HG03469 (cell line): ENCODE data around the gene FBXL7.

ENCODE experiments used
- ATAC-seq: cut with Tn5 transposase; IDR thresholded peaks from one replicate; pipeline ENCODE4 v1.9.1; 2021; ENCODE audit warnings: mild to moderate bottlenecking, moderate library complexity, moderate number of reproducible peaks; ENCODE audit not compliant: unreplicated experiment

The FBXL7 gene

GRCh38 chr5:15610216-15610615 lies 110.2 kb downstream of the FBXL7 start:
- ATAC-seq, result no peak

- ATAC-seq, result no peak
These were observed 111.0 kb downstream of the FBXL7 start for GRCh38 chr5:15611008-15611407.

GRCh38 chr5:15612915-15613635 lies 113.1 kb downstream of the FBXL7 start:
- no peak for ATAC-seq

GRCh38 chr5:15614679-15615078 lies 114.7 kb downstream of the FBXL7 start:
- no peak for ATAC-seq

GRCh38 chr5:15615859-15616258 lies 115.9 kb downstream of the FBXL7 start:
- ATAC-seq, result no peak

- no peak for ATAC-seq
These were observed 119.0 kb downstream of the FBXL7 start for GRCh38 chr5:15618938-15619337.

- no peak for ATAC-seq
These were observed 120.5 kb downstream of the FBXL7 start for GRCh38 chr5:15620501-15620900.

- ATAC-seq, result no peak
These were observed 121.1 kb downstream of the FBXL7 start for GRCh38 chr5:15621094-15621493.

GRCh38 chr5:15623794-15624193 lies 123.8 kb downstream of the FBXL7 start:
- no peak for ATAC-seq

GRCh38 chr5:15627109-15627508 lies 127.1 kb downstream of the FBXL7 start:
- ATAC-seq, result no peak

- no peak for ATAC-seq
These were observed 127.7 kb downstream of the FBXL7 start for GRCh38 chr5:15627647-15628046.

GRCh38 chr5:15630441-15630840 lies 130.5 kb downstream of the FBXL7 start:
- no peak for ATAC-seq

- ATAC-seq, result no peak
These were observed 134.8 kb downstream of the FBXL7 start for GRCh38 chr5:15634591-15635288.

GRCh38 chr5:15635289-15635616 lies 135.3 kb downstream of the FBXL7 start:
- ATAC-seq, result no peak

- no peak for ATAC-seq
These were observed 137.4 kb downstream of the FBXL7 start for GRCh38 chr5:15637345-15637744.

GRCh38 chr5:15637886-15638285 lies 137.9 kb downstream of the FBXL7 start:
- no peak for ATAC-seq

- no peak for ATAC-seq
These were observed 138.3 kb downstream of the FBXL7 start for GRCh38 chr5:15638296-15638695.

GRCh38 chr5:15639288-15639687 lies 139.3 kb downstream of the FBXL7 start:
- ATAC-seq, result no peak

- no peak for ATAC-seq
These were observed 140.1 kb downstream of the FBXL7 start for GRCh38 chr5:15640116-15640515.

- ATAC-seq, result no peak
These were observed 143.8 kb downstream of the FBXL7 start for GRCh38 chr5:15643731-15644130.

GRCh38 chr5:15645381-15646160 lies 145.6 kb downstream of the FBXL7 start:
- ATAC-seq, result no peak

- ATAC-seq, result no peak
These were observed 146.4 kb downstream of the FBXL7 start for GRCh38 chr5:15646371-15646770.
